Fibroblast of the conjunctiva (primary cell): ENCODE measurements around the gene OBP2A.
"Not testable (repeated sequence)": the region's sequence is repeated elsewhere in the genome, so short reads cannot be mapped to it uniquely, and the experiment has no call there.

Source experiments
- DNase-seq: peaks from one replicate; pipeline ENCODE4 v3.0.0-alpha.2; 2010; ENCODE audit warnings: low read depth

Gene OBP2A

GRCh38 chr9:135512241-135512603 is 33.7 kb upstream of the OBP2A start:
- DNase-seq: no peak

- DNase-seq: no peak
Observed at GRCh38 chr9:135512904-135513303, 33.0 kb upstream of the OBP2A start.

- DNase-seq: no peak
Observed at GRCh38 chr9:135513351-135513846, 32.5 kb upstream of the OBP2A start.

- DNase-seq: not testable (repeated sequence)
Observed at GRCh38 chr9:135513906-135514305, 32.0 kb upstream of the OBP2A start.

GRCh38 chr9:135514342-135515082 is 31.4 kb upstream of the OBP2A start:
- no peak for DNase-seq

GRCh38 chr9:135515083-135515951 is 30.6 kb upstream of the OBP2A start:
- DNase-seq: no peak

- no peak for DNase-seq
Observed at GRCh38 chr9:135516132-135516860, 29.6 kb upstream of the OBP2A start.

- no peak for DNase-seq
Observed at GRCh38 chr9:135517407-135517822, 28.5 kb upstream of the OBP2A start.

- no peak for DNase-seq
Observed at GRCh38 chr9:135519179-135519971, 26.6 kb upstream of the OBP2A start.

- no peak for DNase-seq
Observed at GRCh38 chr9:135520916-135521607, 24.9 kb upstream of the OBP2A start, which contains the start of gene LCN1. TSS of gene LCN1 (plus strand) at chr9:135521440. CDS start at chr9:135521498, 58 bp downstream.

- no peak for DNase-seq
Observed at GRCh38 chr9:135521608-135522095, 24.3 kb upstream of the OBP2A start.

GRCh38 chr9:135522137-135522877 is 23.6 kb upstream of the OBP2A start:
- DNase-seq: no peak

GRCh38 chr9:135522931-135523330 is 23.0 kb upstream of the OBP2A start:
- DNase-seq: no peak

- DNase-seq: no peak
Observed at GRCh38 chr9:135523521-135524129, 22.3 kb upstream of the OBP2A start.

- no peak for DNase-seq
Observed at GRCh38 chr9:135524130-135524861, 21.6 kb upstream of the OBP2A start.

- no peak for DNase-seq
Observed at GRCh38 chr9:135525241-135526088, 20.5 kb upstream of the OBP2A start.

GRCh38 chr9:135526089-135526729 is 19.7 kb upstream of the OBP2A start:
- no peak for DNase-seq
